OCI-LY3 (cell line): ENCODE data around the gene NOS1AP.

Experiments used
- H2AFZ ChIP-seq: fragments of 200-600, 300-600 bp; shearing (Covaris generic); 2 replicates; pipeline ENCODE4 v1.6.0; 2014; ENCODE audit warnings: antibody characterized with exemption, low read depth, low read length
- H3K27ac ChIP-seq: fragments of 200-600, 300-600 bp; sonication (generic); 2 replicates; pipeline ENCODE4 v1.5.1; 2014; ENCODE audit warnings: mild to moderate bottlenecking, low read length, moderate library complexity, mixed read lengths
- H3K27me3 ChIP-seq: fragments of 200-600, 300-600 bp; sonication (generic); 2 replicates; pipeline ENCODE4 v1.6.1; 2014; ENCODE audit warnings: low read depth, low read length, mixed read lengths
- H3K36me3 ChIP-seq: fragments of 200-600, 300-600 bp; sonication (generic); replicated peaks from 2 replicates; pipeline ENCODE3; 2014; ENCODE audit warnings: low read depth, low read length, mixed read lengths
- H3K4me1 ChIP-seq: fragments of 300-600, 200-600 bp; sonication (generic); 2 replicates; pipeline ENCODE4 v1.6.1; 2014; ENCODE audit warnings: low read length, mixed read lengths
- H3K4me2 ChIP-seq: fragments of 200-600, 300-600 bp; sonication (generic); 2 replicates; pipeline ENCODE4 v1.6.1; 2014; ENCODE audit warnings: low read length, mixed read lengths
- H3K4me3 ChIP-seq: fragments of 300-600, 200-600 bp; sonication (generic); 2 replicates; pipeline ENCODE4 v1.5.1; 2014; ENCODE audit warnings: antibody characterized with exemption, mild to moderate bottlenecking, low read length, moderate library complexity
- H3K79me2 ChIP-seq: fragments of 300-600, 200-600 bp; shearing (Covaris generic); 2 replicates; pipeline ENCODE4 v1.6.1; 2014; ENCODE audit warnings: mild to moderate bottlenecking, low read length, mixed read lengths
- H3K9ac ChIP-seq: fragments of 300-600, 200-600 bp; shearing (Covaris generic); 2 replicates; pipeline ENCODE4 v1.6.0; 2014; ENCODE audit warnings: mild to moderate bottlenecking, low read length, moderate library complexity
- H3K9me3 ChIP-seq: fragments of 200-600, 300-600 bp; shearing (Covaris generic); 2 replicates; pipeline ENCODE4 v1.6.1; 2014; ENCODE audit warnings: low read length, mixed read lengths; ENCODE audit not compliant: insufficient read depth
- H4K20me1 ChIP-seq: fragments of 200-600, 300-600 bp; sonication (generic); 2 replicates; pipeline ENCODE4 v1.6.1; 2016; ENCODE audit warnings: low read length, mixed read lengths; ENCODE audit not compliant: insufficient read depth
- EZH2phosphoT487 ChIP-seq: fragments of 200-600 bp; shearing (Covaris generic); IDR thresholded peaks from 2 replicates; pipeline ENCODE4 v1.6.1; 2018; ENCODE audit warnings: antibody characterized with exemption, mixed run types, low read depth
- TF ChIP-seq, protein P1 (sequence below): fragments of 200-600, 300-600 bp; sonication (generic); IDR thresholded peaks from 2 replicates; pipeline ENCODE4 v1.5.1; 2014; ENCODE audit warnings: antibody characterized with exemption, low read length, low read depth

Gene NOS1AP

DNA sequence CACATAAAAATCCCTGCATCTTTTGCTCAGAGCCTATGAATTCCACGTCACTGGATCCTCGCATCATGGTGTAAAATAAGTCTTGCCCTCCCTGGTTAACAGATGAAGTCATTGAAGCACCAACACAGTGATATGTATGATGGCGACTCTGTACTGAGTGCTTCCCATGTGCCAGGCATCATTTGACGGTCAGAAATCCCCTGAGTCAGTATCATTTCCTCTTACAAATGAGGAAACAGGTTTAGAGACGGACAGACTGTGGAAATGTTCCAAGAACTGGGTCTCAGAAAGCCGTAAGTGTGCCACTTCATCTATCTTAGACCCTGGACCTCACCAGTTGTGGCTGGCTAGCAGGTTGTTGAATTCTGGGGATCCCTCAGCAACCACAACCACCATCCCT is 40.8 kb upstream of the NOS1AP start:
- Histone ChIP-seq H3K4me2 (peak overlapping the region; percentile 46), H3K36me3 (peaks cover 7% of the 10 kb centered on the region), H3K9me3 (peaks cover 20% of the 10 kb centered on the region; the same call in 1 of the 2 replicates), H3K27me3 (peaks cover 32% of the 10 kb centered on the region), H3K27ac (peak overlapping the region; percentile 7; the same call in 1 of the 2 replicates), H3K79me2 (no peaks in the 10 kb centered on the region), H3K4me3 (peak overlapping the region; percentile 11; the same call in 1 of the 2 replicates), H2AFZ (no peak overlapping the region), H4K20me1 (no peaks in the 10 kb centered on the region), H3K4me1 (peaks cover 21% of the 10 kb centered on the region), H3K9ac (no peak overlapping the region)
- TF ChIP-seq, protein P1, sequence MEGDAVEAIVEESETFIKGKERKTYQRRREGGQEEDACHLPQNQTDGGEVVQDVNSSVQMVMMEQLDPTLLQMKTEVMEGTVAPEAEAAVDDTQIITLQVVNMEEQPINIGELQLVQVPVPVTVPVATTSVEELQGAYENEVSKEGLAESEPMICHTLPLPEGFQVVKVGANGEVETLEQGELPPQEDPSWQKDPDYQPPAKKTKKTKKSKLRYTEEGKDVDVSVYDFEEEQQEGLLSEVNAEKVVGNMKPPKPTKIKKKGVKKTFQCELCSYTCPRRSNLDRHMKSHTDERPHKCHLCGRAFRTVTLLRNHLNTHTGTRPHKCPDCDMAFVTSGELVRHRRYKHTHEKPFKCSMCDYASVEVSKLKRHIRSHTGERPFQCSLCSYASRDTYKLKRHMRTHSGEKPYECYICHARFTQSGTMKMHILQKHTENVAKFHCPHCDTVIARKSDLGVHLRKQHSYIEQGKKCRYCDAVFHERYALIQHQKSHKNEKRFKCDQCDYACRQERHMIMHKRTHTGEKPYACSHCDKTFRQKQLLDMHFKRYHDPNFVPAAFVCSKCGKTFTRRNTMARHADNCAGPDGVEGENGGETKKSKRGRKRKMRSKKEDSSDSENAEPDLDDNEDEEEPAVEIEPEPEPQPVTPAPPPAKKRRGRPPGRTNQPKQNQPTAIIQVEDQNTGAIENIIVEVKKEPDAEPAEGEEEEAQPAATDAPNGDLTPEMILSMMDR, result no peak
- TF ChIP-seq EZH2phosphoT487, result no peak

- Histone ChIP-seq H2AFZ (no peak overlapping the region), H3K36me3 (peaks cover 7% of the 10 kb centered on the region), H3K9ac (no peak overlapping the region), H3K4me1 (peaks cover 21% of the 10 kb centered on the region), H4K20me1 (no peaks in the 10 kb centered on the region), H3K79me2 (no peaks in the 10 kb centered on the region), H3K4me3 (no peak overlapping the region), H3K27me3 (peaks cover 36% of the 10 kb centered on the region), H3K27ac (no peak overlapping the region), H3K4me2 (peak overlapping the region; percentile 46), H3K9me3 (peaks cover 20% of the 10 kb centered on the region; the same call in 1 of the 2 replicates)
- TF ChIP-seq EZH2phosphoT487, result no peak
- TF ChIP-seq, protein P1, result no peak
Observed at GRCh38 chr1:162029157-162029556, 40.3 kb upstream of the NOS1AP start.

DNA sequence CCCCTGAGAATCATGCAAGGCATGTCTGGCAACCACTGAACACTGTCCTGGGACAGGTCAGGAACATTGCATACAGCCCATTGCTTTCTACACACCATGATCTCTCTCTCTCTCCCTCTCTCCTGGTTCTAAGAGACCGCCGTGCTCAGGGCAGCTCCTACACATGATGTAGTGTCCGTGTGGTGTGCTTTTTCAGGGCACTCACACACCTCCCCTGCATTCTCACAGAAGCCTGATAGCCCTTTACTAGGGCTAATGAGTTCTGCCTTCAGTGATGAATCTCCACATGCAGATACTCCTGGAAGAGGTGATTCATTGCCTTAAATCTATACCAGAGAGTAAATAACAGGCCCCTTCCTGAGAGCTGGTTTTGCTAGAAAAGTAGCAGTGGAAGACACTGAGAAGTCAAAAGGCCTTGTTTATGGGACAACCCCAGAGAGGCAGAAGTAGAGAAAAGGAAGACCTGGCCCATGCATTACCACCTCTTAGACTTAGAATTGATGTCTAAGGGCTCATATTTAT is 38.7 kb upstream of the NOS1AP start:
- Histone ChIP-seq H2AFZ (no peak overlapping the region), H3K36me3 (peaks cover 7% of the 10 kb centered on the region), H4K20me1 (no peaks in the 10 kb centered on the region), H3K27ac (no peak overlapping the region), H3K4me3 (no peak overlapping the region), H3K4me1 (peaks cover 23% of the 10 kb centered on the region), H3K27me3 (peaks cover 48% of the 10 kb centered on the region), H3K9ac (no peak overlapping the region), H3K9me3 (peaks cover 20% of the 10 kb centered on the region; the same call in 1 of the 2 replicates), H3K79me2 (no peaks in the 10 kb centered on the region), H3K4me2 (no peak overlapping the region)
- TF ChIP-seq, protein P1, result no peak
- no peak for TF ChIP-seq EZH2phosphoT487

GRCh38 chr1:162033428-162033827 is 36.1 kb upstream of the NOS1AP start:
- H3K4me2 ChIP-seq, result no peak overlapping the region
- no peaks in the 10 kb centered on the region for H4K20me1 ChIP-seq
- no peak overlapping the region for H2AFZ ChIP-seq
- H3K4me3 ChIP-seq, result no peak overlapping the region
- TF ChIP-seq, protein P1, result no peak
- TF ChIP-seq EZH2phosphoT487, result no peak
- peaks cover 15% of the 10 kb centered on the region for H3K4me1 ChIP-seq
- H3K9me3 ChIP-seq, result no peaks in the 10 kb centered on the region
- no peaks in the 10 kb centered on the region for H3K36me3 ChIP-seq
- peaks cover 50% of the 10 kb centered on the region for H3K27me3 ChIP-seq
- H3K9ac ChIP-seq, result no peak overlapping the region
- no peak overlapping the region for H3K27ac ChIP-seq
- H3K79me2 ChIP-seq, result no peaks in the 10 kb centered on the region
